Cardiac muscle cell (in vitro differentiated cells and primary cell): ENCODE results near the gene CTDSP2. TPM values are rescaled to one million over a fixed set of nuclear protein-coding genes. Genes with fewer than 3 reads are reported as not detected.

Experiments used
- DNase-seq, 2 donors: peaks; one replicate each; pipeline versions ENCODE4 v3.0.0 to v3.0.0-alpha.2; 2010 to 2017; ENCODE audit warnings: low read depth in 1 of 2, low spot score in 1 of 2
- H3K27ac ChIP-seq: fragments of 200-600 bp; sonication (generic); 2 replicates; pipeline ENCODE4 v1.5.1; 2016
- H3K27me3 ChIP-seq: fragments of 200-600 bp; sonication (generic); 2 replicates; pipeline ENCODE4 v1.6.0; 2016; ENCODE audit warnings: control low read depth
- H3K36me3 ChIP-seq: fragments of 200-600 bp; sonication (generic); 2 replicates; pipeline ENCODE4 v1.5.1; 2016; ENCODE audit warnings: control low read depth
- H3K4me1 ChIP-seq: fragments of 200-600 bp; sonication (generic); 2 replicates; pipeline ENCODE4 v1.8.1; 2017; ENCODE audit warnings: low read depth, mild to moderate bottlenecking, mixed run types
- H3K4me3 ChIP-seq: fragments of 200-600 bp; sonication (generic); 2 replicates; pipeline ENCODE4 v1.5.1; 2016; ENCODE audit warnings: mild to moderate bottlenecking
- H3K9me3 ChIP-seq: fragments of 200-600 bp; sonication (generic); 2 replicates; pipeline ENCODE4 v1.5.1; 2017; ENCODE audit warnings: low read depth, mild to moderate bottlenecking, control low read depth
- polyA plus RNA-seq: library from polyadenylated mRNA; unstranded; fragments of >200 nt; fragmentation: Nextera tagmentation; extraction: Ambion mirVana; gene quantifications from 2 replicates; pipeline ENCODE4 v1.2.1, GENCODE V29; 2016
- total RNA-seq: library from RNA; depleted of rRNA; stranded (reverse); fragments of >200 nt; gene quantifications from 2 replicates; pipeline ENCODE4 v1.2.3, GENCODE V29; 2016
- TF ChIP-seq, protein P1 (sequence below): IDR thresholded peaks from 2 replicates; pipeline ENCODE4 v1.5.1; 2012; ENCODE audit warnings: low read depth, mild to moderate bottlenecking, low read length

The CTDSP2 gene
- total and polyA plus RNA-seq, 2 experiments from 2014 or later: 82.9 to 105 TPM

DNA sequence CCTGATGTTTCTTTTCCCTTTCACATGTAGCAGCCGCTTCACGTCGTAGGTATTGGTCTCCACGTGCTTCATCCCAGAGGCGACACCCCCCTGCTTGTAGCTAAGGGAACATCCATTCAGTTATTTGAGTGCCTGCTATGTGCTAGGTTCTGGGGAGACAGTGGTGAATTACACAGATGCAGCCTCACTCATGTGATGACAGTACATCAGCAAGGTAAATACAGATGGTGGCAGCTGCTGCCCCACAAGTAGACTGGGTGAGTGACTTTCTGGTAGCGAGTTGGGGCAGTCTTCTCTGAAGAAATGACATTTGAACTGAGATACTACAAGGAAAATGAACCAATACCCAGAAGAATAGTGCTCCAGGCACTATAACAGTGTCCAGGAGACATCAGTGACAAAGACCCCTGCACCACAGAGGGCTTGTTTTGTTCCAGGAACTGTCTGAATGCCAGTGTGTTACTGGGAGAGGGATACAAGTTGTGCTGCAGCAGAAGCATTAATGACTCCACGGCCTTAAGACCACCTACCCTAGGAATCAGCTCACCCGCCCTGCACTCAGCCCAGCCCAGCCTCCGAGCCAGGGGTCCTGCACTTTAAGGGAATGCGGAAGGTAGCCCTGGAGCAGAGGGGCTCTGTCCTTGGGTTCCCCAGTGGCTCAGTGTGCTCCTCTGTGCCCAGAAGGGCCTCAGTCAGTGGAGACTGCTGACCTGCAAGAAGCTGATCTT, 35.3 kb downstream of the CTDSP2 start:
- H3K27me3 ChIP-seq: no peaks in the 10 kb centered on the region
- DNase-seq: no peak
- H3K4me1 ChIP-seq: no peaks in the 10 kb centered on the region
- H3K4me3 ChIP-seq: no peak overlapping the region
- TF ChIP-seq, protein P1, sequence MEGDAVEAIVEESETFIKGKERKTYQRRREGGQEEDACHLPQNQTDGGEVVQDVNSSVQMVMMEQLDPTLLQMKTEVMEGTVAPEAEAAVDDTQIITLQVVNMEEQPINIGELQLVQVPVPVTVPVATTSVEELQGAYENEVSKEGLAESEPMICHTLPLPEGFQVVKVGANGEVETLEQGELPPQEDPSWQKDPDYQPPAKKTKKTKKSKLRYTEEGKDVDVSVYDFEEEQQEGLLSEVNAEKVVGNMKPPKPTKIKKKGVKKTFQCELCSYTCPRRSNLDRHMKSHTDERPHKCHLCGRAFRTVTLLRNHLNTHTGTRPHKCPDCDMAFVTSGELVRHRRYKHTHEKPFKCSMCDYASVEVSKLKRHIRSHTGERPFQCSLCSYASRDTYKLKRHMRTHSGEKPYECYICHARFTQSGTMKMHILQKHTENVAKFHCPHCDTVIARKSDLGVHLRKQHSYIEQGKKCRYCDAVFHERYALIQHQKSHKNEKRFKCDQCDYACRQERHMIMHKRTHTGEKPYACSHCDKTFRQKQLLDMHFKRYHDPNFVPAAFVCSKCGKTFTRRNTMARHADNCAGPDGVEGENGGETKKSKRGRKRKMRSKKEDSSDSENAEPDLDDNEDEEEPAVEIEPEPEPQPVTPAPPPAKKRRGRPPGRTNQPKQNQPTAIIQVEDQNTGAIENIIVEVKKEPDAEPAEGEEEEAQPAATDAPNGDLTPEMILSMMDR: no peak
- H3K27ac ChIP-seq: no peak overlapping the region
- H3K36me3 ChIP-seq: peaks cover 13% of the 10 kb centered on the region
- H3K9me3 ChIP-seq: no peaks in the 10 kb centered on the region

DNA sequence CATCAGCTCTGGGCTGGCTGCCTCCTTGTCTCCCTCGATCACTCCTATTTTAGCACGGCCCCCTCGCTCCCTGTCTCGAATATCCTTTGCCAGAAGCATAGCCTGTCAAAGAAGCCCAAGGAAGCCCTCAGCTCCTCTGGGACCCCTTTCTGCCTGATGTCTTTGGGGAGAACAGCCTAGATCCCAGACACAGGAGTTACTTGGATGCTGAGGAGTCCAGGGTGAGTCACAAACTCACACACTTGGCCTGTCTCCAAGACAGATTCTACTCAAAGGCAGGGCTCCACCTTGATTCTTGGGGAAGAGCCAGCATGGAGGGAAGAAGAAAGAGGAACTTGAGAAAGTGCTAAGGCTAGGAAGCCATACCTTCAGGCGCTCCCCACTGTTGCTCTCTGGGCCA, 36.1 kb downstream of the CTDSP2 start:
- Histone ChIP-seq H3K27me3 (no peaks in the 10 kb centered on the region), H3K9me3 (no peaks in the 10 kb centered on the region), H3K36me3 (peaks cover 14% of the 10 kb centered on the region), H3K27ac (no peak overlapping the region), H3K4me1 (no peaks in the 10 kb centered on the region), H3K4me3 (no peak overlapping the region)
- peak in 1 of 2 donors; percentile 57 for DNase-seq
- TF ChIP-seq, protein P1: no peak

DNA sequence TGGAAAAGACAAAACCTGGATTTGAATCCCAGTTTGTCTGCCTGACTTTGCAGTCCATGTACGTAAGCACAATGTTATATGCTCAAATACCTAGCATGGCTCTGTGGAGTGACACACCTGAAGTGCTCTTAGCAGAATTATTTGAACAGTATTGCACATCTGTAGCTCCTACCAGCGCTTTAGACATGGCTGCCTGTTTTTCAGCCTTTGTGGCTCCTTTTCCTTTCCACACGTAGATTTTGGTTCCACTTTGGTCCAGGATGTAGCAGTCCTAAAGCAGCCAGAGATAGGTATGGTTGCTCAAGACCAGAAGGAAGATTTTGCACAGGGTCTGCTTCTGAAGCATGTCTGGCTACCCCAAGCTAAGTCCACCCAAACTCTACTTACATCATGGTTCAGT, 37.1 kb downstream of the CTDSP2 start:
- Histone ChIP-seq H3K4me3 (no peak overlapping the region), H3K27ac (no peak overlapping the region), H3K4me1 (no peaks in the 10 kb centered on the region), H3K27me3 (no peaks in the 10 kb centered on the region), H3K9me3 (no peaks in the 10 kb centered on the region), H3K36me3 (peaks cover 16% of the 10 kb centered on the region)
- no peak for DNase-seq
- TF ChIP-seq, protein P1: no peak

DNA sequence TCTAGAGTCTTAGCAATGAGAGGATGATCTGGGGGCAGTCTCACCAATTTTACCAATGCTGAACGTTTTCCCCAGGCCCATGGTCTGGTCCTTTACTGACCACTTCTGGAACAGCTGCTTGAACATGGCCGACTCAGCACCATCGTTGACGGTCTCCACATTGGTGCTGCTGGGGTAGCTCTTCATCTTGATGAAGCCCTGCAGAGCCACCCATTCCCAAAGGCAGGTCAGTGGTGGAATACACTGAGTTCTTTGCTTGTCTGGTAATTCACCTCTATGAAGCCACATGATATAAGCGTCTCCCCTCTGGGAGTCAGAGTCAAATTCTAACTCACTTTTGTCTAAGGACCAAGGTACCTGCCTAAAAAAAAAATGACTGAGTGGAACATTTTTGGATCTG, 38.2 kb downstream of the CTDSP2 start:
- TF ChIP-seq, protein P1: no peak
- Histone ChIP-seq H3K4me1 (no peaks in the 10 kb centered on the region), H3K9me3 (no peaks in the 10 kb centered on the region), H3K27ac (no peak overlapping the region), H3K4me3 (no peak overlapping the region), H3K27me3 (no peaks in the 10 kb centered on the region), H3K36me3 (peaks cover 16% of the 10 kb centered on the region)
- DNase-seq: no peak

DNA sequence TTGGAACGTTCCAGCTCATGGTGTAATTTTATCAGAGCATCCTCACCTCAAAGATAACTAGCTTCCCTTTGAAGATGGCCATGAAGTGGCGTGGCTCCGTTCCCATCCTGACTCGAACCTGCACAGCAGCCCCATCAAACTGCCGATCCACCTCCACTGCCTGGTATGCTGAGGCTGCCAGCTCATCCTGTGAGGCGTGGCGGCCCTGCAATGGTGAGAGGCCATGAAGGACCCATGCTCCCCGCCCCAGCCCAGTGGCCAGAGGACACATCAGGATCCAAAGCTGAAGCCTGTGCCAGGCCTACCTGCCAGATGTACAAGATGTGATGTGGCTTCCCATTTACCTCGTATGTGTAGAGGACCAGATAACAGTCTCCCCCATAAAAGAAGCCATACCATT, 39.2 kb downstream of the CTDSP2 start:
- TF ChIP-seq, protein P1: no peak
- H3K4me1 ChIP-seq: no peaks in the 10 kb centered on the region

More for the DNA sequence above, 39.2 kb downstream of the CTDSP2 start:
- H3K36me3 ChIP-seq: peaks cover 26% of the 10 kb centered on the region
- no peak overlapping the region for H3K27ac ChIP-seq
- no peak for DNase-seq
- H3K9me3 ChIP-seq: no peaks in the 10 kb centered on the region
- H3K27me3 ChIP-seq: no peaks in the 10 kb centered on the region
- no peak overlapping the region for H3K4me3 ChIP-seq
